ENCODE results near the gene SKIC3.
A peak's percentile ranks its signal among the peaks of the same experiment; 100 is the strongest.

DNA sequence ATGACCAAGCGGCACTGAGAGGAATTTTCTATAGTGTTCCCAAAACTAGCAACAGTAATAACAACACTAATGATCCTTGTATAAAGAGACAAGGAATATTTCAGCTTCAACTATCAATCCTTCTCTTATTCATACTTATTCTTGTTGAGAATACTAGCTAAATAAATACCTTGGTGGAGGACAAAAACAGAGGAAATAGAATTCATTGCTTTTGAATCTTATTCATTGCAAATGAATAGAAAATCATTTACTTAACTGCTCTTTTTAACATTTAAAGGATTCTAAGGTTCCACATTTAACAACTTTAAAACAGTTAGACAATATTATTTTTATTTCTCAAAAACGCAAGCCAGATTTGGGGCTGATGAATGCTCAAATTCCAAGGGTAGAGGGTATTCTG lies 22.4 kb downstream of the SKIC3 start:
- TF ChIP-seq CTCF (conservative IDR thresholded peaks at IDR 0.05; ENCODE audit: low read depth in 2 of 2) (no peak), POLR2AphosphoS5 (IDR thresholded peaks at IDR 0.05; ENCODE audit: low read depth) (no peak), REST (IDR thresholded peaks at IDR 0.05; ENCODE audit: unreplicated experiment) (no peak), JUNB (IDR thresholded peaks at IDR 0.05; ENCODE audit: unreplicated experiment) (no peak), NANOG (IDR thresholded peaks at IDR 0.05; ENCODE audit: borderline replicate concordance) (peak; percentile 97), EZH2 (IDR thresholded peaks at IDR 0.05; ENCODE audit: low read depth, unreplicated experiment) (no peak), EZH2phosphoT487 (IDR thresholded peaks at IDR 0.05; ENCODE audit: unreplicated experiment) (no peak), ZNF462 (CRISPR knock-in tag; IDR thresholded peaks at IDR 0.05) (no peak), CREB1 (CRISPR knock-in tag; IDR thresholded peaks at IDR 0.05; ENCODE audit: low read depth) (no peak)
- TF ChIP-seq, protein P1, sequence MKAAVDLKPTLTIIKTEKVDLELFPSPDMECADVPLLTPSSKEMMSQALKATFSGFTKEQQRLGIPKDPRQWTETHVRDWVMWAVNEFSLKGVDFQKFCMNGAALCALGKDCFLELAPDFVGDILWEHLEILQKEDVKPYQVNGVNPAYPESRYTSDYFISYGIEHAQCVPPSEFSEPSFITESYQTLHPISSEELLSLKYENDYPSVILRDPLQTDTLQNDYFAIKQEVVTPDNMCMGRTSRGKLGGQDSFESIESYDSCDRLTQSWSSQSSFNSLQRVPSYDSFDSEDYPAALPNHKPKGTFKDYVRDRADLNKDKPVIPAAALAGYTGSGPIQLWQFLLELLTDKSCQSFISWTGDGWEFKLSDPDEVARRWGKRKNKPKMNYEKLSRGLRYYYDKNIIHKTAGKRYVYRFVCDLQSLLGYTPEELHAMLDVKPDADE (IDR thresholded peaks at IDR 0.05), result no peak

All from GM23338 (cell line).